ENCODE data around the gene RAB25. TPM values are rescaled to one million over a fixed set of nuclear protein-coding genes. Genes with fewer than 3 reads are reported as not detected.
A peak's percentile ranks its signal among the peaks of the same experiment; 100 is the strongest.

The RAB25 gene
- total and polyA plus RNA-seq, 2 of the 13 experiments (the other 11 are each of a cell fraction or from before 2014, with no cell fraction given): 0.20 to 0.22 TPM

DNA sequence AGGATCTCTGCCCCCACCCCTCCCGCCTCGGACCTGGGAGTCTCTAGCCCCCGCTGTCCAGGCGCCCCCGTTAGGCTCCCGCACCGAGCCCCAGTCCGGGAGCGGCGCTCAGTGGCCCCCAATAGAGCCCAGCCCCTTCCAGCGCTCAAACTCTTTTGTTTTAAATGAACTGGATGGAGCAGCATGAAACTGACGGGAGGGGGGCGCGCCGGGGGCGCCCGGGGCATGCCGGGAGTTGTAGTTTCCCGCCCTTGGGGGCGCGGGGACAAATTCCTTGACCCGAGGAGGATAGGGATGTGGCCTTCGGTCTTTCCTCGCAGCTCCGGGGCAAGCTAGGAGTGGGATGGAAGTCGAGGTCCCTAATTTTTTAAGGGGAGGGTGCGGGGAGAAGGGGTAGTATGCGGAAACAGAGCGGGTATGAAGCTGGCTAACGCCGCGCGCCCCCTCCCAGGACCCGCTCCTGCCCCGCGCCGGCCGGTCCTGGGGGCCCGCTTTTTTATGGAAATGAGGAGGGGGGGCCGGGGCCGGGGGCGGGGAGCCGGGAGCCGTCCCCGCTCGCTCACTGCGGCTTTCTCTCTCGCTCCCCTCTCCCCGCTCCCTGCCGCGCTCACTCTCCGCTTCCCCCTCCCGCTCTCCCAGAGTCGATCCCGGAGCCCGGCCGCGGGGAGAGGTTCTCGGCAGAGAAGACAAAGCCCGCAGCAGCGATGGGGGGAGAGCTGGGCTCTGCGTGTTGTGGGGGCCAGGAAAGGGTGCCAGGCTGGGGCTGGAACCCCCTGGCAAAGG is 21.5 kb downstream of the RAB25 start, which contains the start of gene MEX3A (continued):
- TF ChIP-seq, protein P1, sequence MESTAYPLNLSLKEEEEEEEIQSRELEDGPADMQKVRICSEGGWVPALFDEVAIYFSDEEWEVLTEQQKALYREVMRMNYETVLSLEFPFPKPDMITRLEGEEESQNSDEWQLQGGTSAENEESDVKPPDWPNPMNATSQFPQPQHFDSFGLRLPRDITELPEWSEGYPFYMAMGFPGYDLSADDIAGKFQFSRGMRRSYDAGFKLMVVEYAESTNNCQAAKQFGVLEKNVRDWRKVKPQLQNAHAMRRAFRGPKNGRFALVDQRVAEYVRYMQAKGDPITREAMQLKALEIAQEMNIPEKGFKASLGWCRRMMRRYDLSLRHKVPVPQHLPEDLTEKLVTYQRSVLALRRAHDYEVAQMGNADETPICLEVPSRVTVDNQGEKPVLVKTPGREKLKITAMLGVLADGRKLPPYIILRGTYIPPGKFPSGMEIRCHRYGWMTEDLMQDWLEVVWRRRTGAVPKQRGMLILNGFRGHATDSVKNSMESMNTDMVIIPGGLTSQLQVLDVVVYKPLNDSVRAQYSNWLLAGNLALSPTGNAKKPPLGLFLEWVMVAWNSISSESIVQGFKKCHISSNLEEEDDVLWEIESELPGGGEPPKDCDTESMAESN (CRISPR knock-in tag; conservative IDR thresholded peaks at IDR 0.05): no peak
- TF ChIP-seq, protein P2, sequence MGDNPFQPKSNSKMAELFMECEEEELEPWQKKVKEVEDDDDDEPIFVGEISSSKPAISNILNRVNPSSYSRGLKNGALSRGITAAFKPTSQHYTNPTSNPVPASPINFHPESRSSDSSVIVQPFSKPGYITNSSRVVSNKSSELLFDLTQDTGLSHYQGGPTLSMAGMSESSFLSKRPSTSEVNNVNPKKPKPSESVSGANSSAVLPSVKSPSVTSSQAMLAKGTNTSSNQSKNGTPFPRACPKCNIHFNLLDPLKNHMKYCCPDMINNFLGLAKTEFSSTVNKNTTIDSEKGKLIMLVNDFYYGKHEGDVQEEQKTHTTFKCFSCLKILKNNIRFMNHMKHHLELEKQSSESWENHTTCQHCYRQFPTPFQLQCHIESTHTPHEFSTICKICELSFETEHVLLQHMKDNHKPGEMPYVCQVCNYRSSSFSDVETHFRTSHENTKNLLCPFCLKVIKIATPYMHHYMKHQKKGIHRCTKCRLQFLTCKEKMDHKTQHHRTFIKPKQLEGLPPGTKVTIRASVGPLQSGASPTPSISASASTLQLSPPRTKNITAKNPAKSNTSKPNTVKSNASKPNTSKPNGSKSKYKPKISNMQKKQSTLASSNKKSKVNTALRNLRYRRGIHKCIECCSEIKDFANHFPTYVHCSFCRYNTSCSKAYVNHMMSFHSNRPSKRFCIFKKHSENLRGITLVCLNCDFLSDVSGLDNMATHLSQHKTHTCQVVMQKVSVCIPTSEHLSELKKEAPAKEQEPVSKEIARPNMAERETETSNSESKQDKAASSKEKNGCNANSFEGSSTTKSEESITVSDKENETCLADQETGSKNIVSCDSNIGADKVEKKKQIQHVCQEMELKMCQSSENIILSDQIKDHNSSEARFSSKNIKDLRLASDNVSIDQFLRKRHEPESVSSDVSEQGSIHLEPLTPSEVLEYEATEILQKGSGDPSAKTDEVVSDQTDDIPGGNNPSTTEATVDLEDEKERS (CRISPR knock-in tag; IDR thresholded peaks at IDR 0.05): no peak
- TF ChIP-seq TFE3 (CRISPR knock-in tag; IDR thresholded peaks at IDR 0.05): no peak; the same call in 1 of the 2 replicates
- TF ChIP-seq KMT2B (CRISPR knock-in tag; IDR thresholded peaks at IDR 0.05): no peak
- 0 out of 2 replicates have a peak, but pooled peaks have one; percentile 50 for TF ChIP-seq TGIF2 (CRISPR knock-in tag; IDR thresholded peaks at IDR 0.05)
- no peak for TF ChIP-seq DR1 (CRISPR knock-in tag; IDR thresholded peaks at IDR 0.05)
- no peak for TF ChIP-seq ZNF333 (CRISPR knock-in tag; IDR thresholded peaks at IDR 0.05; ENCODE audit: borderline replicate concordance)
- no peak for TF ChIP-seq ATM (IDR thresholded peaks at IDR 0.05; ENCODE audit: borderline replicate concordance)
- no peak for TF ChIP-seq ZNF256 (CRISPR knock-in tag; conservative IDR thresholded peaks at IDR 0.05)
- TF ChIP-seq ZNF850 (CRISPR knock-in tag; conservative IDR thresholded peaks at IDR 0.05): peak; percentile 55; the same call in 1 of the 2 replicates
- TF ChIP-seq ZNF512 (CRISPR knock-in tag; IDR thresholded peaks at IDR 0.05): no peak
- TF ChIP-seq, protein P3, sequence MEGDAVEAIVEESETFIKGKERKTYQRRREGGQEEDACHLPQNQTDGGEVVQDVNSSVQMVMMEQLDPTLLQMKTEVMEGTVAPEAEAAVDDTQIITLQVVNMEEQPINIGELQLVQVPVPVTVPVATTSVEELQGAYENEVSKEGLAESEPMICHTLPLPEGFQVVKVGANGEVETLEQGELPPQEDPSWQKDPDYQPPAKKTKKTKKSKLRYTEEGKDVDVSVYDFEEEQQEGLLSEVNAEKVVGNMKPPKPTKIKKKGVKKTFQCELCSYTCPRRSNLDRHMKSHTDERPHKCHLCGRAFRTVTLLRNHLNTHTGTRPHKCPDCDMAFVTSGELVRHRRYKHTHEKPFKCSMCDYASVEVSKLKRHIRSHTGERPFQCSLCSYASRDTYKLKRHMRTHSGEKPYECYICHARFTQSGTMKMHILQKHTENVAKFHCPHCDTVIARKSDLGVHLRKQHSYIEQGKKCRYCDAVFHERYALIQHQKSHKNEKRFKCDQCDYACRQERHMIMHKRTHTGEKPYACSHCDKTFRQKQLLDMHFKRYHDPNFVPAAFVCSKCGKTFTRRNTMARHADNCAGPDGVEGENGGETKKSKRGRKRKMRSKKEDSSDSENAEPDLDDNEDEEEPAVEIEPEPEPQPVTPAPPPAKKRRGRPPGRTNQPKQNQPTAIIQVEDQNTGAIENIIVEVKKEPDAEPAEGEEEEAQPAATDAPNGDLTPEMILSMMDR (CRISPR knock-in tag; IDR thresholded peaks at IDR 0.05): peak; percentile 10; the same call in 1 of the 2 replicates
- TF ChIP-seq NKX3-1 (CRISPR knock-in tag; IDR thresholded peaks at IDR 0.05): no peak
- peak; percentile 98 for TF ChIP-seq THAP11 (CRISPR knock-in tag; IDR thresholded peaks at IDR 0.05)
- TF ChIP-seq, protein P4, sequence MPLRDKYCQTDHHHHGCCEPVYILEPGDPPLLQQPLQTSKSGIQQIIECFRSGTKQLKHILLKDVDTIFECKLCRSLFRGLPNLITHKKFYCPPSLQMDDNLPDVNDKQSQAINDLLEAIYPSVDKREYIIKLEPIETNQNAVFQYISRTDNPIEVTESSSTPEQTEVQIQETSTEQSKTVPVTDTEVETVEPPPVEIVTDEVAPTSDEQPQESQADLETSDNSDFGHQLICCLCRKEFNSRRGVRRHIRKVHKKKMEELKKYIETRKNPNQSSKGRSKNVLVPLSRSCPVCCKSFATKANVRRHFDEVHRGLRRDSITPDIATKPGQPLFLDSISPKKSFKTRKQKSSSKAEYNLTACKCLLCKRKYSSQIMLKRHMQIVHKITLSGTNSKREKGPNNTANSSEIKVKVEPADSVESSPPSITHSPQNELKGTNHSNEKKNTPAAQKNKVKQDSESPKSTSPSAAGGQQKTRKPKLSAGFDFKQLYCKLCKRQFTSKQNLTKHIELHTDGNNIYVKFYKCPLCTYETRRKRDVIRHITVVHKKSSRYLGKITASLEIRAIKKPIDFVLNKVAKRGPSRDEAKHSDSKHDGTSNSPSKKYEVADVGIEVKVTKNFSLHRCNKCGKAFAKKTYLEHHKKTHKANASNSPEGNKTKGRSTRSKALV (CRISPR knock-in tag; IDR thresholded peaks at IDR 0.05): no peak
- TF ChIP-seq ZNF274 (CRISPR knock-in tag; IDR thresholded peaks at IDR 0.05): 0 out of 2 replicates have a peak, but pooled peaks have one; percentile 33
- TF ChIP-seq HCFC1 (IDR thresholded peaks at IDR 0.05; ENCODE audit: low read depth, low read length): peak; percentile 88
